ENCODE data around the gene NHLH1.
"Not testable (repeated sequence)": the region's sequence is repeated elsewhere in the genome, so short reads cannot be mapped to it uniquely, and the experiment has no call there.

Gene NHLH1

GRCh38 chr1:160388406-160388805 lies 21.5 kb downstream of the NHLH1 start:
- not testable (repeated sequence) for DNase-seq

- DNase-seq: no peak
Measured at GRCh38 chr1:160394673-160395072, 27.8 kb downstream of the NHLH1 start.

- DNase-seq: no peak
Measured at GRCh38 chr1:160397651-160398050, 30.8 kb downstream of the NHLH1 start.

- DNase-seq: no peak
Measured at GRCh38 chr1:160398823-160399222, 32.0 kb downstream of the NHLH1 start.

GRCh38 chr1:160399544-160400222 lies 32.8 kb downstream of the NHLH1 start:
- DNase-seq: no peak

- DNase-seq: no peak
Measured at GRCh38 chr1:160400223-160400645, 33.4 kb downstream of the NHLH1 start, which contains the start of gene VANGL2. VANGL2 (plus strand) TSS chr1:160400564; CDS start chr1:160415838, 15,274 bp downstream.

GRCh38 chr1:160400646-160401486 lies 34.0 kb downstream of the NHLH1 start:
- no peak for DNase-seq

GRCh38 chr1:160401487-160401805 lies 34.6 kb downstream of the NHLH1 start:
- no peak for DNase-seq

- DNase-seq: no peak
Measured at GRCh38 chr1:160402001-160402795, 35.3 kb downstream of the NHLH1 start.

- DNase-seq: no peak
Measured at GRCh38 chr1:160403244-160403643, 36.4 kb downstream of the NHLH1 start.

- DNase-seq: no peak
Measured at GRCh38 chr1:160404094-160404493, 37.2 kb downstream of the NHLH1 start.

GRCh38 chr1:160405331-160405877 lies 38.5 kb downstream of the NHLH1 start:
- no peak for DNase-seq

GRCh38 chr1:160406131-160406968 lies 39.5 kb downstream of the NHLH1 start:
- DNase-seq: no peak

GRCh38 chr1:160407839-160408801 lies 41.2 kb downstream of the NHLH1 start:
- DNase-seq: no peak

GRCh38 chr1:160408864-160409263 lies 42.0 kb downstream of the NHLH1 start:
- no peak for DNase-seq

- DNase-seq: no peak
Measured at GRCh38 chr1:160409486-160409885, 42.6 kb downstream of the NHLH1 start.

GRCh38 chr1:160410406-160411005 lies 43.6 kb downstream of the NHLH1 start:
- DNase-seq: no peak

GRCh38 chr1:160411271-160412027 lies 44.6 kb downstream of the NHLH1 start:
- no peak for DNase-seq

GRCh38 chr1:160412028-160412362 lies 45.1 kb downstream of the NHLH1 start:
- no peak for DNase-seq

GRCh38 chr1:160413716-160414115 lies 46.8 kb downstream of the NHLH1 start:
- no peak for DNase-seq
